PC-3 (cell line): Measurements from ENCODE around the gene AMPD3. TPM values are rescaled to one million over a fixed set of nuclear protein-coding genes. Genes with fewer than 3 reads are reported as not detected.

ENCODE experiments used
- ATAC-seq: fragments of 200-7000 bp; cut with Tn5 transposase; 2 replicates; pipeline ENCODE4 v1.9.1; 2020; ENCODE audit warnings: mild to moderate bottlenecking, moderate library complexity
- BruUV-seq: library from RNA; stranded (reverse); fragments of 400-500 nt; replicated peaks from 2 replicates; lab custom pipeline; 2021; lab: Mats Ljungman, UMichigan
- CTCF ChIA-PET: fragments of 300-600 bp; sonication (Branson Sonifier 250); formaldehyde crosslinking; loops from one replicate; lab custom pipeline; 2022; ENCODE audit warnings: antibody characterized with exemption; lab: Charles Lee
- POLR2A ChIA-PET: fragments of 300-600 bp; sonication (Branson Sonifier 250); formaldehyde crosslinking; loops from one replicate; lab custom pipeline; 2022; ENCODE audit warnings: antibody characterized with exemption; ENCODE audit not compliant: unreplicated experiment; lab: Charles Lee
- DNase-seq: peaks from one replicate; pipeline ENCODE4 v3.0.0-alpha.2; 2015
- H2AFZ ChIP-seq: fragments of 300-600 bp; sonication (generic); 2 replicates; pipeline ENCODE4 v1.6.0; 2016; ENCODE audit warnings: antibody characterized with exemption, low read length
- H3F3A ChIP-seq: fragments of 300-600 bp; sonication (generic); one replicate; pipeline ENCODE4 v1.6.0; 2017; ENCODE audit warnings: antibody characterized with exemption, low read length, control low read depth, mild to moderate bottlenecking; ENCODE audit not compliant: unreplicated experiment
- H3K27ac ChIP-seq: fragments of 300-600 bp; sonication (generic); 2 replicates; pipeline ENCODE4 v1.5.1; 2016; ENCODE audit warnings: mild to moderate bottlenecking, low read length
- H3K27me3 ChIP-seq: fragments of 300-600 bp; sonication (generic); 2 replicates; pipeline ENCODE4 v1.6.1; 2016; ENCODE audit warnings: low read length, mixed read lengths
- H3K36me3 ChIP-seq: fragments of 300-600 bp; sonication (generic); 2 replicates; pipeline ENCODE4 v1.6.1; 2016; ENCODE audit warnings: low read depth, mixed run types, low read length, mixed read lengths
- H3K4me1 ChIP-seq: fragments of 300-600 bp; sonication (generic); 2 replicates; pipeline ENCODE4 v1.5.1; 2016; ENCODE audit warnings: low read length; ENCODE audit not compliant: insufficient read depth
- H3K4me2 ChIP-seq: fragments of 300-600 bp; sonication (generic); 2 replicates; pipeline ENCODE4 v1.6.0; 2016; ENCODE audit warnings: low read length
- H3K4me3 ChIP-seq: fragments of 300-600 bp; sonication (generic); 2 replicates; pipeline ENCODE4 v1.5.1; 2016; ENCODE audit warnings: mild to moderate bottlenecking, low read length, mixed read lengths
- H3K79me2 ChIP-seq: fragments of 300-600 bp; sonication (generic); 2 replicates; pipeline ENCODE4 v1.6.1; 2017; ENCODE audit warnings: low read length, mixed read lengths
- H3K9ac ChIP-seq: fragments of 300-600 bp; sonication (generic); 2 replicates; pipeline ENCODE4 v1.6.0; 2016; ENCODE audit warnings: mild to moderate bottlenecking, low read length
- H3K9me2 ChIP-seq: fragments of 300-600 bp; sonication (generic); replicated peaks from 2 replicates; pipeline ENCODE4 v1.6.1; 2016; ENCODE audit warnings: mixed run types, low read length, mixed read lengths
- H3K9me3 ChIP-seq: fragments of 300-600 bp; sonication (generic); 2 replicates; pipeline ENCODE4 v1.6.1; 2016; ENCODE audit warnings: low read length, mixed read lengths
- H4K20me1 ChIP-seq: fragments of 300-600 bp; sonication (generic); 2 replicates; pipeline ENCODE4 v1.6.1; 2016; ENCODE audit warnings: low read length, mixed read lengths
- CTCF ChIP-seq: fragments of 300-600 bp; sonication (generic); conservative IDR thresholded peaks from 2 replicates; pipeline ENCODE4 v1.5.1; 2017; ENCODE audit warnings: antibody characterized with exemption, low read depth, mild to moderate bottlenecking, low read length
- EZH2 ChIP-seq: fragments of 300-600 bp; sonication (generic); IDR thresholded peaks from one replicate; pipeline ENCODE4 v1.6.1; 2017; ENCODE audit warnings: antibody characterized with exemption, mild to moderate bottlenecking, low read length; ENCODE audit not compliant: unreplicated experiment
- EZH2phosphoT487 ChIP-seq: fragments of 300-600 bp; sonication (generic); IDR thresholded peaks from 2 replicates; pipeline ENCODE4 v1.6.1; 2018; ENCODE audit warnings: mild to moderate bottlenecking, antibody characterized with exemption, low read length, borderline replicate concordance
- intact Hi-C: fragments of 100-400 bp; cut with micrococcal nuclease; formaldehyde crosslinking; loops from 2 replicates; pipeline ENCODE4 v1.9.0; 2023
- total RNA-seq: library from RNA; depleted of rRNA; stranded (reverse); fragments of >200 nt; gene quantifications from 2 replicates; pipeline ENCODE4 v1.2.3, GENCODE V29; 2014

The AMPD3 gene
- total RNA-seq, 1 experiment from 2014 or later = 11.8 TPM

- H3K4me3 ChIP-seq = no peak overlapping the region
- ATAC-seq = no peak
- TF ChIP-seq EZH2phosphoT487 (no peak), CTCF (no peak)
- no peaks in the 10 kb centered on the region for H3K9me3 ChIP-seq
- ChIA-PET POLR2A (no interaction called here), CTCF (no interaction called here)
- no peak overlapping the region for H2AFZ ChIP-seq
- intact Hi-C loops = no loop called here
- no peaks in the 10 kb centered on the region for H3F3A ChIP-seq
- BruUV-seq = no TSS peak
- H4K20me1 ChIP-seq = no peaks in the 10 kb centered on the region
- H3K36me3 ChIP-seq = peaks cover 4% of the 10 kb centered on the region; the same call in 1 of the 2 replicates
- no peaks in the 10 kb centered on the region for H3K9me2 ChIP-seq
- no peaks in the 10 kb centered on the region for H3K79me2 ChIP-seq
- no peak overlapping the region for H3K4me2 ChIP-seq
- DNase-seq = no peak
- no peaks in the 10 kb centered on the region for H3K4me1 ChIP-seq
- H3K27me3 ChIP-seq = no peaks in the 10 kb centered on the region
- H3K9ac ChIP-seq = no peak overlapping the region
- H3K27ac ChIP-seq = no peak overlapping the region
Measured at GRCh38 chr11:10476927-10477689, 22.0 kb downstream of the AMPD3 start.

DNA sequence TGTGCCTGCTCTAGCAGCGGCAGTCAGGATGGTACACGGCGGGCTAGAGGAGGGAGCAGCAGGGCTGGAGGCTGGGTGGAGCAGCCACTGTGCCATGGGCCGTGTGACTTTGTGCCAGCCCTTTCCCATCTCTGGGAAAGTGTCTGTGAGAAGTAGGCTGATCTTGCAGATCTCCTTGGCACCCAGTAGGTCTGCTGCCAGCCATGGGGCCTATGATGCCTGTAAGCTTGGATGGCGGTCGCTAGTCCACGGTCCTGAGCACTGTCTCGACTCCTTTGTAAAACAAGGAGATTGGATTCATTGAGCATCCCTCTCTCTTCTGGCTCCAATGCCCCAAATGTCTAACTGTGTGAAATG is 22.6 kb downstream of the AMPD3 start:
- Histone ChIP-seq H3F3A (no peaks in the 10 kb centered on the region), H2AFZ (no peak overlapping the region), H3K4me3 (no peak overlapping the region), H3K9me2 (no peaks in the 10 kb centered on the region), H3K36me3 (peaks cover 4% of the 10 kb centered on the region; the same call in 1 of the 2 replicates), H3K79me2 (no peaks in the 10 kb centered on the region), H3K9ac (no peak overlapping the region), H3K9me3 (no peaks in the 10 kb centered on the region), H4K20me1 (no peaks in the 10 kb centered on the region), H3K27ac (no peak overlapping the region), H3K4me2 (no peak overlapping the region), H3K4me1 (no peaks in the 10 kb centered on the region), H3K27me3 (no peaks in the 10 kb centered on the region)
- POLR2A ChIA-PET = no interaction called here
- TF ChIP-seq EZH2 = no peak
- no peak for TF ChIP-seq EZH2phosphoT487
- TF ChIP-seq CTCF = no peak
- DNase-seq (no peak), ATAC-seq (no peak)
- intact Hi-C loops = no loop called here
- no TSS peak for BruUV-seq
- CTCF ChIA-PET = no interaction called here

DNA sequence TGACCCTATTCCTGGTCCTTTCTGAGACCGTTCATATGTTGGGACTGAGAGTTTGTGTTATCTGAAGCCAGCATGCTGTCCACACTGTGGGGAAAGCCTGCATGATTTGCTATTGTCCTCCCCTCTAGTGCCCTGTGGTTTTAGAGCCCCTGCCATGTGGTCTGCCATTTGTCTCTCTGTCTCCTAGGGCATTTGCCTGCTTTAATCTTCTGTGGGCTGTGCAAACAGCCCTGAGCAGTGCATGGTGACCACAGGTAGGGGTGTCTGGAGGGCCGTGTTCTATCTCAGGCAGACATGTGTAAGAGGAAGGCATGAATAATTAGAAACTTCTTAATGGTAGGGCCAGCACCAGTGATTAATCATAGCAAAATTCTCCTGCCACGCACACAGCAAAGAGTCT is 23.0 kb downstream of the AMPD3 start:
- ATAC-seq (no peak), DNase-seq (no peak)
- CTCF ChIA-PET = no interaction called here
- no peaks in the 10 kb centered on the region for H3K79me2 ChIP-seq
- intact Hi-C loops = no loop called here
- no peak overlapping the region for H3K4me3 ChIP-seq
- no peak overlapping the region for H3K27ac ChIP-seq
- no peak overlapping the region for H2AFZ ChIP-seq
- H3K9me2 ChIP-seq = no peaks in the 10 kb centered on the region
- POLR2A ChIA-PET = no interaction called here
- peaks cover 4% of the 10 kb centered on the region; the same call in 1 of the 2 replicates for H3K36me3 ChIP-seq
- H3K9me3 ChIP-seq = no peaks in the 10 kb centered on the region
- BruUV-seq = no TSS peak
- H3K4me1 ChIP-seq = no peaks in the 10 kb centered on the region
- no peaks in the 10 kb centered on the region for H3K27me3 ChIP-seq
- H4K20me1 ChIP-seq = no peaks in the 10 kb centered on the region
- H3K4me2 ChIP-seq = no peak overlapping the region
- no peak for TF ChIP-seq EZH2phosphoT487
- TF ChIP-seq EZH2 = no peak
- no peak for TF ChIP-seq CTCF
- no peak overlapping the region for H3K9ac ChIP-seq
- no peaks in the 10 kb centered on the region for H3F3A ChIP-seq
